Breast epithelium (tissue), 4 donors: ENCODE measurements around the gene BRD1. TPM values are rescaled to one million over a fixed set of nuclear protein-coding genes. Genes with fewer than 3 reads are reported as not detected.

Source experiments
- DNase-seq, 2 donors: peaks; one replicate each; pipeline ENCODE4 v3.0.0-alpha.2; 2019; ENCODE audit warnings: low spot score in 2 of 2
- H3K27ac ChIP-seq, 2 donors: fragments of 200-600 bp; sonication (generic) in 1 of 2; one replicate each; pipeline ENCODE4 v1.5.1; 2016 to 2019; ENCODE audit warnings: mild to moderate bottlenecking in 1 of 2
- H3K27me3 ChIP-seq, 2 donors: fragments of 200-600 bp; sonication (generic) in 1 of 2; one replicate each; pipeline versions ENCODE4 v1.5.1 to v1.6.0; 2017 to 2019; ENCODE audit warnings: control low read depth in 1 of 2, mild to moderate bottlenecking in 1 of 2
- H3K36me3 ChIP-seq: fragments of 200-600 bp; one replicate; pipeline ENCODE4 v1.5.1; 2019
- H3K4me1 ChIP-seq, 2 donors: fragments of 200-600 bp; sonication (generic); one replicate each; pipeline ENCODE4 v1.5.1; 2016 to 2019; ENCODE audit warnings: control low read depth in 1 of 2
- H3K4me3 ChIP-seq, 3 donors: fragments of 200-600 bp; sonication (generic); 1 replicate in 2 of 3; 2 replicates in 1 of 3; pipeline ENCODE4 v1.5.1; 2016 to 2019; ENCODE audit warnings: mild to moderate bottlenecking in 3 of 3, moderate library complexity in 2 of 3
- H3K9me3 ChIP-seq, 2 donors: fragments of 200-600 bp; sonication (generic) in 1 of 2; one replicate each; pipeline ENCODE4 v1.5.1; 2016 to 2019; ENCODE audit warnings: control low read depth in 1 of 2
- CTCF ChIP-seq, 3 donors: fragments of 450-650 bp; IDR thresholded peaks; one replicate each; pipeline ENCODE4 v1.5.1; 2016 to 2017; ENCODE audit warnings: antibody characterized with exemption in 3 of 3, mild to moderate bottlenecking in 3 of 3, moderate library complexity in 3 of 3
- POLR2A ChIP-seq: fragments of 450-650 bp; IDR thresholded peaks from one replicate; pipeline ENCODE4 v1.6.1; 2016; ENCODE audit warnings: antibody characterized with exemption, mild to moderate bottlenecking, moderate library complexity
- intact Hi-C: fragments of 100-400 bp; cut with DNase I; formaldehyde crosslinking; loops from one replicate; pipeline ENCODE4 v1.15.1; 2023; ENCODE audit warnings: low total_unique reads
- total RNA-seq, 3 donors: library from RNA; depleted of rRNA; stranded (reverse); fragments of >200 nt; gene quantifications; one replicate each; pipeline ENCODE4 v1.1.0, GENCODE V29; 2016

The BRD1 gene
- total RNA-seq, 3 donors from 2014 or later = 33.4 to 35.1 (median 34.1) TPM

GRCh38 chr22:49723478-49724029 is 104.1 kb downstream of the BRD1 start:
- TF ChIP-seq POLR2A = no peak
- no peak for TF ChIP-seq CTCF (IDR thresholded peaks at IDR 0.05)
- no peak overlapping the region for H3K4me3 ChIP-seq
- no peaks in the 10 kb centered on the region for H3K36me3 ChIP-seq
- no peaks in the 10 kb centered on the region for H3K9me3 ChIP-seq
- H3K27me3 ChIP-seq = peaks cover 0 to 69% of the 10 kb centered on the region in 2 donors
- H3K4me1 ChIP-seq = no peaks in the 10 kb centered on the region
- no peak overlapping the region for H3K27ac ChIP-seq
- DNase-seq = no peak
- intact Hi-C loops = no loop called here

Other genes starting within 250 kb of the BRD1 start
- 10 to 100 TPM in 2 of 3 donors, 1 to 10 TPM in 1; 7.5 to 11.3 (median 10.5) TPM for gene ZBED4, start 26.0 kb upstream of the BRD1 start, total RNA-seq
- gene ALG12, start 90.6 kb upstream of the BRD1 start, total RNA-seq = 10 to 100 TPM; 16.6 to 22.4 (median 19.7) TPM
- 10 to 100 TPM; 20.6 to 59.3 (median 39.5) TPM for gene CRELD2, start 90.8 kb upstream of the BRD1 start, total RNA-seq
- 10 to 100 TPM; 63.0 to 92.1 (median 87.1) TPM for gene PIM3, start 132.9 kb upstream of the BRD1 start, total RNA-seq
- gene IL17REL, start 184.9 kb upstream of the BRD1 start, total RNA-seq = not detected
- not detected for gene TTLL8, start 230.4 kb upstream of the BRD1 start, total RNA-seq